Activated T-cell treated with anti-CD3 and anti-CD28 coated beads, Interleukin-2, amount 50 U/mL, for 24 hours (primary cell): ENCODE data around the gene TMEM175.

ENCODE experiments used
- DNase-seq: peaks from one replicate; pipeline ENCODE4 v3.0.0-alpha.2; 2020
- H3K27ac Mint-ChIP-seq: 2 replicates; pipeline ENCODE4 v1.8.0; 2020; ENCODE audit warnings: mild to moderate bottlenecking, mixed read lengths
- H3K27me3 Mint-ChIP-seq: 2 replicates; pipeline ENCODE4 v1.8.0; 2020; ENCODE audit warnings: mixed read lengths
- H3K36me3 Mint-ChIP-seq: 2 replicates; pipeline ENCODE4 v1.8.0; 2020; ENCODE audit warnings: low read depth, mixed read lengths
- H3K4me1 Mint-ChIP-seq: 2 replicates; pipeline ENCODE4 v1.8.0; 2020; ENCODE audit warnings: low read depth, mixed read lengths
- H3K4me3 Mint-ChIP-seq: 2 replicates; pipeline ENCODE4 v1.8.0; 2020; ENCODE audit warnings: mild to moderate bottlenecking, moderate library complexity, mixed read lengths
- H3K9me3 Mint-ChIP-seq: 2 replicates; pipeline ENCODE4 v1.8.0; 2020; ENCODE audit warnings: mixed read lengths

Gene TMEM175

DNA sequence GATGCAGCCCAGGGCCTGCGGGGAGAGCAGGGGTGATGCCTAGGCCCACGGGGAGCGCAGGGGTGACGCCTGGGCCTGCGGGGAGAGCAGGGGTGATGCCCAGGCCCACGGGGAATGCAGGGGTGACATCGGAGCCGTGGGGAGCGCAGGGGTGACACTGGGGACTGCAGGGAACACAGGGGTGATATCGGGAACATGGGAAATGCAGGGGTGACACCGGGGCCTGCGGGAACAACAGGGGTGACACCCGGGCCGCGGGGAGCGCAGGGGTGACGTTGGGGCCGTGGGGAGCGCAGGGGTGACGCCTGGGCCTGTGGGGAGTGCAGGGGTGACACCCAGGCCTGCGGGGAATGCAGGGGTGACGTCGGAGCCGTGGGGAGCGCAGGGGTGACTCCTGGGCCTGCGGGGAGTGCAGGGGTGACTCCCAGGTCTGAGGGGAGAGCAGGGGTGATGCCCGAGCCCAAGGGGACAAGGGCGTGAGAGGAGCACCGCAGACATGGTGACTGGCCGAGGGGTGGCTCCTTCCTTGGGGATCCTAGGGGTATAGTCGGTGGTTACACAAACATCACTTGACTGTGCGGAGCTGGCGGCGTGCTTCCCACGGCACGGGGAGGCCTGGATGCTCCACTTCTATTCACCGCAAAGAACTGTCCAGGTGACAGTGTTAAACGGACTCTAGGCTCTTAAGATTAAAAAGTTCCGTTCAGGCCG is 38.1 kb upstream of the TMEM175 start:
- H3K27me3 Mint-ChIP-seq, result no peaks in the 10 kb centered on the region
- peak overlapping the region; percentile 26 for H3K27ac Mint-ChIP-seq
- no peaks in the 10 kb centered on the region for H3K9me3 Mint-ChIP-seq
- DNase-seq, result no peak
- H3K4me1 Mint-ChIP-seq, result no peaks in the 10 kb centered on the region
- H3K4me3 Mint-ChIP-seq, result no peak overlapping the region
- H3K36me3 Mint-ChIP-seq, result peaks cover 87% of the 10 kb centered on the region

DNA sequence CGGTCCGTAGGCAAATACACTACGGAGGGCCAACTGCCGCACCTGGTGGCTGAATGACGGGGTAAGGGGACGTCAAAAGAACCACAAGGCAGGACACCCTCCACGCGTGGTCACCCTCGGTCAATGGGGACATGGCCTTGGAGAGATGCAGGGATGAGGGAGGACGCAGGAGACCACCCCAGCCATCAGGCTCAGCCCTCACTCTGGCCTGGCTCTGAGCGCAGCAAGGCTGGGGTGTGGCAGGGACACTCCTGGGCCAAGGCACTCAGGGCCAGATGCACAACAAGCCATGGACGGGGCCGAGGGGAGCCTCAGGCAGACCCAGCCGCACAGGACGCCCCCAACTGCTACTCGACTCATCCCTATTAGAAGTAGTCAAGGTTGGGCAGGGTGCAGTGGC is 36.7 kb upstream of the TMEM175 start:
- Mint-ChIP-seq H3K27me3 (no peaks in the 10 kb centered on the region), H3K36me3 (peaks cover 87% of the 10 kb centered on the region), H3K4me3 (no peak overlapping the region), H3K27ac (no peak overlapping the region), H3K4me1 (no peaks in the 10 kb centered on the region), H3K9me3 (no peaks in the 10 kb centered on the region)
- DNase-seq, result no peak

DNA sequence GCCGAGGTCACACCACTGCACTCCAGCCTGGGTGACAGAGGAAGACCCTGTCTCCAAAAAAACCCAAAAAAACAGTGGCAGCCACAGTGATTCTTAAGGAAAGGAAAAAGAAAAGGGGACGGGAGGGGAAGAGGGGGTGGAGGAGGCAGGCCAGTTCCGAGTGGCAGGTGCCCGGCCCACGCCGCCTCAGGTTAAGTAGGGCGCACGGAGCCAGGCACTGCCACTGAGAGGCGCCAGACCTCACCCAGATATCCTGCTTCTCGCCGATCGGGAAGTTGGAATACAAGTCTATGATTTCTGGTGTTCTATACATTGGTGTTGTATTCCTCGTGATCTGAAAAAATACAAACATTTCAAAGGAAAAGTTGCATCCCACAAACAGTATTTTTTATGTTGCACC is 36.0 kb upstream of the TMEM175 start:
- no peak for DNase-seq
- H3K4me3 Mint-ChIP-seq, result no peak overlapping the region
- H3K27ac Mint-ChIP-seq, result no peak overlapping the region
- no peaks in the 10 kb centered on the region for H3K9me3 Mint-ChIP-seq
- no peaks in the 10 kb centered on the region for H3K4me1 Mint-ChIP-seq
- no peaks in the 10 kb centered on the region for H3K27me3 Mint-ChIP-seq
- peaks cover 88% of the 10 kb centered on the region for H3K36me3 Mint-ChIP-seq

DNA sequence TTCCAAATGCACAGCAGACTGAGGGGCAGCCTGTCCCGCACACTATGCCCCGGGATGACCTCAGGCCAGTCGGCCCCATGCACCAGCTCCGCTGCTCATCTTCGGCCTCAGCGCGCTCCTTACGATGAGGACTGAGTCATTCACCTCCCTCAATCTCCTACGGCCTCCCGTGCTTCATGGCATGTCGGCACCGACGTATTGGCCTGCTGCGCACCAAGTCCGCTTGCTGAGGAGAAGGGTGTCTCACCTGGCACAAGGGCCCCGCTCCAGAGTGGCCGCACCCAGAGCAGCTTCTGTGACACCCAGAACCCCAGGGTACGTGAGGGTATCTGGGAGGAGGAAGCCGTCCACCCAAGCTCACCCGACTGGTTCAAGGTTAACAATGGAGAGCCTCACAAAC is 35.6 kb upstream of the TMEM175 start:
- Mint-ChIP-seq H3K36me3 (peaks cover 88% of the 10 kb centered on the region), H3K4me3 (no peak overlapping the region), H3K27me3 (no peaks in the 10 kb centered on the region), H3K4me1 (no peaks in the 10 kb centered on the region), H3K27ac (no peak overlapping the region), H3K9me3 (no peaks in the 10 kb centered on the region)
- DNase-seq, result no peak

DNA sequence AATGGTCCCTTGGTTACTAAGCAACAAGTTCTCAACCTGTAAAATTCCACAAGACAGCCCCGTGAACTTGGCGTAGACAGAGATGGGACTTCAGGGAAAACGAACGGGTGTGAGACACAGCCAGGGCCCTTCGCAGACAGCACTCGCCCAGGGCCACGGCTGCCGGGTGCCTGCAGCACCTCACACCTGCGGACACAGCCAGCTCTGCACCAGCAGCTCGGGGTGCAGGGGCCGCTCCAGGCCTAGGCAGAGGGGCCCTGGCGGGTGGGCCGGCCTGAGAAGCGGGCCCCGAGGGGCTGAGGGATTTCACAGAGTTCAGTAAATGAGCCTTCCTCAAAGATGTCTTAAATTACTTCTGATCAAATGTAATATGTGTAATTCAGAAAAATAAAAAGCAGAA is 34.1 kb upstream of the TMEM175 start:
- Mint-ChIP-seq H3K27ac (no peak overlapping the region), H3K4me1 (no peaks in the 10 kb centered on the region), H3K27me3 (no peaks in the 10 kb centered on the region), H3K4me3 (no peak overlapping the region), H3K36me3 (peaks cover 88% of the 10 kb centered on the region), H3K9me3 (no peaks in the 10 kb centered on the region)
- DNase-seq, result no peak

DNA sequence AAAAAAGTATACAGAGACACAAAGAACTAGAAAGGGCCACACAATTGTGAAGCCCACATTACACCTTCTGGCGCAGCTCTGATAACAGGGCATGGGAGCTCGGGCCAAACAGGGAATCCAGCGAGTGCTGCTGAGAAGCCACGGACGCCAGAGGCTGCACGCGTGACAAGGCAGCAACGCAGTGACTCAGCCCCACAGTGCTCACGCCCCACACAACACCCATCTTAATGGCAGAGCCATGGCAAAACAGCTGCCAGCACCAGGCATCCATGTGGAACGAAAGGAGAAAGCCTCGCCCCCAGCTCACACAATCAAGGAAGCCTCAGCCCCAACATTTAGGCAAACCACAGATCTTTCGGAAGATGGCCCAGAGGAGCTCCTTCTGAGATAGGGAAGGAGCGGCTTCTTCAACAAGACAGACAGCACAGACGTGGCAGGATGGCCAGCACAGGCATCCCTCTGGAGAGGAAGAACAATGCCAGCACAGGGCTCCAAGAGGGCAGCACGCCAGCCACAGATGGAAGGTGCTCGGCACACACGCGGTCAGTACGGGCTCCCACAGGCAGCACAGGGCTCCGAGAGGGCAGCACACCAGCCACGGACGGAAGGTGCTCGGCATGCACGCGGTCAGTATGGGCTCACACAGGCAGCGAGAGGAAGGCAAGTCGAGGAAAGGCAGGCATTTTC is 33.2 kb upstream of the TMEM175 start:
- peaks cover 88% of the 10 kb centered on the region for H3K36me3 Mint-ChIP-seq
- no peak overlapping the region for H3K27ac Mint-ChIP-seq
- H3K4me1 Mint-ChIP-seq, result no peaks in the 10 kb centered on the region
- no peaks in the 10 kb centered on the region for H3K9me3 Mint-ChIP-seq
- DNase-seq, result no peak
- H3K27me3 Mint-ChIP-seq, result no peaks in the 10 kb centered on the region
- H3K4me3 Mint-ChIP-seq, result no peak overlapping the region

DNA sequence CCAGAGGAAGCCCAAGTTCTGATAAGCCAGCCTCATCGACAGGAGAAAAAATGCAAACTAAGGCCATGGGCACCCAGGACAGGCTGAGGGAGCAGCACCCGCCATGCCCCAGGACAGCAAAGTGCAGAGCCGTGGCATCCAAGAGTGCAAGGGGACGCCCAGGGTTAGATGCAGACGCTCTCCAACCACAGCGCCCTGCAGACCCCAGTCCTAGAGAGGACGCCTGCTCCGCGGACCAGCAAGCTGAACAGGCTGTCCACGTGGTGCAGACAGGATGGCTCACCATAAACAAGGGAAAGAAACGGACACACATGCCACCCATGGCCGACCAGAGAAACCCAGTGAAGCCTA is 32.7 kb upstream of the TMEM175 start:
- H3K36me3 Mint-ChIP-seq, result peaks cover 84% of the 10 kb centered on the region
- no peak overlapping the region for H3K4me3 Mint-ChIP-seq
- H3K4me1 Mint-ChIP-seq, result no peaks in the 10 kb centered on the region
- no peak overlapping the region for H3K27ac Mint-ChIP-seq
- H3K27me3 Mint-ChIP-seq, result no peaks in the 10 kb centered on the region
- no peak for DNase-seq
- no peaks in the 10 kb centered on the region for H3K9me3 Mint-ChIP-seq

DNA sequence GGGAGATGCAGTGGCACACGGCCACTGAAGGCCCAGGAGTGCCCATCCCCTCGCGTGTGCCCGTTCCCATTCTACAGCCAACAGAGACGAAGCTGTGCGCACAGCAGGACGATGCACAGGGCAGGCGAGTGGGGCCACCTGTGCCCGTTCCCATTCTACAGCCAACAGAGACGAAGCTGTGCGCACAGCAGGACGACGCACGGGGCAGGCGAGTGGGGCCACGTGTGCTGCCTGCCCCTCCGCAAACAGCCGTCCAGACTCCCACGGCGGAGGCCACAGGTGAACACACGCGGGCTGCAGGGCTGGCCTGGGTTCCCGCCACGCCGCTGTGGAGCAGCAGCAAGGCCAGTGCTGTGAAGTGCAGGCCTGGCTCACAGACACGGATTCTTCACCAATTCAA is 32.2 kb upstream of the TMEM175 start:
- no peak for DNase-seq
- H3K27me3 Mint-ChIP-seq, result no peaks in the 10 kb centered on the region
- no peaks in the 10 kb centered on the region for H3K9me3 Mint-ChIP-seq
- H3K27ac Mint-ChIP-seq, result no peak overlapping the region
- no peak overlapping the region for H3K4me3 Mint-ChIP-seq
- H3K36me3 Mint-ChIP-seq, result peaks cover 86% of the 10 kb centered on the region
- H3K4me1 Mint-ChIP-seq, result no peaks in the 10 kb centered on the region

DNA sequence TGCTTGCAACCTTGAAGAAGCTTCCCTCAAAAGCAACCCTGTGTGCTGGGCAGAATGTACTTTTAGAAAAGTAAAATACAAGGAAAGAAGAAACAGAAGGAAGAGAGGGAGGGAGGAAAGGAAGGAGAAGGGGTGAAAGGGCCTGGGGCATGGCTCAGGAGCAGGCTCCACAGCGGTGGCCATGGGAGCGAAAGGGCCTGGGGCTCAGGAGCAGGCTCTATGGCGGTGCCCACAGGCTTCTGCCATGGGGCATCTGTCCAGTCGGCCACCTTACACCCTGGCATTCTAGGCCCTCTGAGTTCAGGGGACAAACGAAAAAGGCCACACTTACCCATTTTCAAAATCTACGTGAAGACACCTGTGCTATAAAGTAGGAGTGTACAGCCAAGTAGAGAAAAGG is 31.5 kb upstream of the TMEM175 start:
- H3K27ac Mint-ChIP-seq, result no peak overlapping the region
- peaks cover 1% of the 10 kb centered on the region for H3K9me3 Mint-ChIP-seq

DNA sequence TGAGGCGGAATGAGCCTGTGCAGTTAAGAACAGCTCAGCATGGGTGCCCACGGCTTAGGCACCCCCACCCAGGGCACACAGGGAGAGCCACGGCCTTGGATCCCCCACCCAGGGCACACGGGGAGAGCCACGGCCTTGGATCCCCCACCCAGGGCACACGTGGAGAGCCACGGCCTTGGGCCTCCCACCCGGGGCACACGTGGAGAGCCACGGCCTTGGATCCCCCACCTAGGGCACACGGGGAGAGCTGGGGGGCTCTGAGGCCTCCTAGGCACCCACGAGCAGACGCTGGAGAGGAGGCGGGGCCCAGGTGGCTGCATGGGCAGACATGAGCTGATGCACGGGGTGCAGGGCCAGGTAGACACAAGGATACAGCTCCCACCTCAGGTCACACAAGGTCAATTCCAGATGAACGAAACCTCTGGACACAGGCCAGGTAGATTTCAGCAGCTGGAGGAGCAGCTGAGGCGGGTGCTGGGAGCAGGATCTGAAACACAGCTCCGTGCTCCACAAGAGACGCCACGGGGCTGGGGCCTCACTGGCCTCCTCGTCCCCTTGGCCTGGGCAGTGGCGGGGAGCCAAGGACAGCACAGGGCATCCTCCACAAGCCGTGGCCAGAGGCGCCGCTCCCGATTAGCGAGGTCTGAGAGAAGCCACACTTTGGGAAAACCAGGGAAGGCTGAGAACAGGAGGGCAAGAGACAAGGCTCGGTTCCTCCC is 30.9 kb upstream of the TMEM175 start:
- peaks cover 86% of the 10 kb centered on the region for H3K36me3 Mint-ChIP-seq
- H3K4me3 Mint-ChIP-seq, result no peak overlapping the region
- H3K9me3 Mint-ChIP-seq, result peaks cover 4% of the 10 kb centered on the region
- H3K4me1 Mint-ChIP-seq, result no peaks in the 10 kb centered on the region
- DNase-seq, result no peak
- no peaks in the 10 kb centered on the region for H3K27me3 Mint-ChIP-seq
- no peak overlapping the region for H3K27ac Mint-ChIP-seq

More for the DNA sequence above, 31.5 kb upstream of the TMEM175 start:
- H3K36me3 Mint-ChIP-seq, result peaks cover 86% of the 10 kb centered on the region
- H3K27me3 Mint-ChIP-seq, result no peaks in the 10 kb centered on the region
- H3K4me1 Mint-ChIP-seq, result no peaks in the 10 kb centered on the region
- H3K4me3 Mint-ChIP-seq, result no peak overlapping the region
- no peak for DNase-seq

DNA sequence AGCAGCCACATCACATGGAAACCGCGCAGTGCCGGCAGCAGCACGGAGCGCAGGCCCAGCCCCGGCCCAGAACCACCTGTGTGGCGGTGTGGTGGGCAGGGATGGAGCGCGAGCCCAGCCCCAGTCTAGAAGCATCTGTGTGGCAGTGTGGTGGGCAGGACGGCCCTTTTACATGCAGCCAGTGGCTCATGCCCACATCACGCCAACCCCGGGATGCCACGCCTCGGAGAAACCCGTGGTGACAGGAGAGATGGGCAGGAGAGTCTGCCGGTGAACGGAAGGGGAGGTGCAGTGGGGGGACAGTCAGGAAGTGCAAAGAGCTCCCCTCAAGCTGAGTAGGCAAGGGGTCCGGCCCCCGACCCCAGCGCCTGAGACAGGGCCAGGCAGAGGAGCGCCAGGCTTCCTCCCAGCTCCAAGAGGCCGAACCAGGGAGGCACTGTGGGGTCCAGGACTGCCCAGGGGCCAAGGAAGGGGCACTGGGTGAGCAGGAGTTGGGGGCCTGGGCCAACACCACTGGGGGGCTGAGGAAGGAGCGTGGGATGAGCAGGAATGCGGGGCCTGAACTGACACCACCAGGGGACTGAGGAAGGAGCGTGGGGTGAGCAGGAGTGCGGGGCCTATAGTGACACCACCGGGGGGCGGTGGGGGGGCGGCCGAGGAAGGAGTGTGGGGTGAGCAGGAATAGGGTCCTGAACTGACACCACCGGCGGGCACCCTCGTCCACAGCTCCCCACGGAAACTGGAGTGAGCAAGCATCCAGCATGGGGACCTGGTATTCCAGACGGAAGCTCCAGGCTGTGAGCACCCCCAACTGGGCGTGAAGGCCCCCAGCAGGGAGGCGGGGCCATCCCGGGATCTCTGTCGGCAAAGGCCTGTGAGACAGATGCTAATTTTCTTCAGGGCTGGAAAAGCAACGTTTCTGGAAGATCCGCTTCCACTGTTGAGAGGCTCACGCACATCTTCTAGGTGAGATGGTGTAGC is 28.9 kb upstream of the TMEM175 start:
- H3K27ac Mint-ChIP-seq, result no peak overlapping the region
- DNase-seq, result no peak
- H3K9me3 Mint-ChIP-seq, result peaks cover 4% of the 10 kb centered on the region
- H3K4me3 Mint-ChIP-seq, result no peak overlapping the region
- H3K27me3 Mint-ChIP-seq, result no peaks in the 10 kb centered on the region
- H3K4me1 Mint-ChIP-seq, result no peaks in the 10 kb centered on the region
- H3K36me3 Mint-ChIP-seq, result peaks cover 85% of the 10 kb centered on the region

DNA sequence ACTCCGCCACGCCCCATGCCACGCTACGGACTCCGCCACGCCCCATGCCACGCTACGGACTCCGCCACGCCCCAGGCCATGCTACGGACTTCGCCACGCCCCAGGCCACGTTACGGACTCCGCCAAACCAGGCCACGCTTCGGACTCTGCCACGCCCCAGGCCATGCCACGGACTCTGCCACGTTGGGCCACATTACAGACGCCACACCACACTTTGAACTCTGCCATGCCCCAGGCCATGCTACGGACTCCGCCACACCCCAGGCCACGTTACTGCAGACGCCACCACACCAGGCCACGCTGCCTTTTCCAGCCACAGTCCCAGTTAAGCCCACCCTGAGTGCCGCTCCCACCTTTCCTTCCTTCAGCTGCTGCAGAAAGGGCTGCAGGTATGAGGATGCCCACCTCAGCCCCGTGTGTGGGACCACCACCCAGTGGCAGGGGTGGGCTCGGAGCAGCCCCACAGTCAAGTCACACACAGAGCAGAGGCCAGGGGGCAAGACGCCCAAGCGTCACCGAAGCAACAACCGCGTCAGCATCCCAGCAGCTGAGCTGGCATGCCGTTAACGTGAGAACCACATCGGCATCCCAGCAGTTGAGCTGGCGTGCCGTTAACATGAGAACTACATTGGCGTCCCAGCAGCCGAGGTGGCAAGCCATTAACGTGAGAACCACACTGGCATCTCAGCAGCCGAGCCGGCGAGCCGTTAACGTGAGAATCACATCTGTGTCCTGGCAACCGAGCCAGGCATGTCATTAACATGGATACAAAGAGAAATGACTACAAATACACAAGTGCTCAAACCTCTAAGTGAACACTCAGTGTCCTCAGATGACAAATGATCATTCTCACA is 26.5 kb upstream of the TMEM175 start:
- Mint-ChIP-seq H3K27me3 (no peaks in the 10 kb centered on the region), H3K36me3 (peaks cover 78% of the 10 kb centered on the region), H3K27ac (peak overlapping the region; percentile 64), H3K4me1 (no peaks in the 10 kb centered on the region), H3K9me3 (peaks cover 4% of the 10 kb centered on the region), H3K4me3 (no peak overlapping the region)
- DNase-seq, result no peak

DNA sequence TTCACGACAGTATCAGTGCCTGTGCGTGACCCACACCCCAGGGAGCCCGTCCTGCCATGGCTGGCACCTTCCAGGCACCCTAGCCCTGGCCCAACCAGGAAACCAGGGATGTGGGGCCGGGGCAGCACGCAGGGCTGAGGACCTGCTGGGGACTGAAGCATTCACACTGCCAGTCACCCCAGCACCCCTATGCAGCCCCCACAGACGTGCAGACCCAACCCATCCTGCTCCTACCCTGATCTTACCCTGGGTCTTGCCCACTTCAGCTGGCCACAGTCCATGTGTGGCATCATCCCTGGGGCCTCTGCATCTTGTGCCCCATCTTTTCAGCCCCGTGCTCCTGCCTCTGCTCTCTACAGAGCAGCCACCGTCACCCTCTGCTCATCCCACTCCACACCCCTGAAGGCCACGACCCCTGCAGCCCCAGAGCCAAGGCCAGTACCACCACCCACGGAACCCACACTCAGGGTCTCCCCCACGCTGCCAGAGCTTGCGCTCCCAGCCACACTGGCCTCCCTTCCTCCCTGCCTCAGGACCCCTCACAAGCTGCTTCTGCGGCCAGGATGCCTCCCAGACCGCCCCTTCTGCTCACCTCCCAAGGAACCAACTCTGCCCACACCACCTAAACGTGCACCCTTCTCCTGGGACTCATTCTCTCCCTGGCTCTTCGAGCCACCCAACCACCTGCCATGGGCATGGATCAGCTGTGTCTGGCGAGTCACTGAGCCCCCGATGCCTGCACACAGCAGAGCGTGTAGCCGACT is 25.7 kb upstream of the TMEM175 start:
- H3K36me3 Mint-ChIP-seq, result peaks cover 78% of the 10 kb centered on the region
- peaks cover 4% of the 10 kb centered on the region for H3K9me3 Mint-ChIP-seq
- no peak for DNase-seq
- peak overlapping the region; percentile 67 for H3K27ac Mint-ChIP-seq
- no peaks in the 10 kb centered on the region for H3K4me1 Mint-ChIP-seq
- H3K4me3 Mint-ChIP-seq, result no peak overlapping the region
- no peaks in the 10 kb centered on the region for H3K27me3 Mint-ChIP-seq
